ENCODE data around the gene PEX16.
A peak's percentile ranks its signal among the peaks of the same experiment; 100 is the strongest.

PEX16 gene

DNA sequence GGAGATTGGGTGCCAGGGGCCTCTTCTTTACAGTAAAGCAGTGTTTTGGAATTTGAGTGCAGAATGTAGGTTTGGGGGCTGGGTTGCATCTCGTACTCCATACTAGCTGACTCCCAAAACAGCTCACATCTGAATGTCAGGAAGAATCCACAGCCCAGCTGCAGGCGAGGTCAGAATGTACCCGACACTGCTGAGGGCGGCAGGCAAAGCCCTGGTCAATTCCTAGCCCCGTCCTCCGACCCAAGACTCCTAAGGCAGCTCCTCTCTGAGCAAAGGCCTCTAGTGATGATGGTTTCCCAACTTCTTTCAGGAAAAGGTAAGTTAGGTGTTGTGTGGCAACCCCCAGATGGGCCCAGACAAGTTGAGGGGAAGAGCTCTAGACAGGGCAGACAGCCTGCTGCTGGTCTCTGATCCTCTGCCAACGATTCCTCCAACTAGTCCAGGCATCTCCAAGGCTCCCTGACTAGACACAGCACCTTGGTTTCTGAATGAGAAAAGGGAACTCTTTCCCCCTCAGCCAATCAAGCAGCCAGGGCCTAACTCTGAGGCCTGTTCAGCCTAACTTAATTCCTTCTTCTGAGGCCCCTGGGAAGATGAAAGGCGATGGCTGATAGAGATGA lies 13.4 kb upstream of the PEX16 start:
- DNase-seq: no peak

- peak in 1 of 3 donors; percentile 22 for DNase-seq
Measured at GRCh38 chr11:45930031-45930794, 12.5 kb upstream of the PEX16 start.

DNA sequence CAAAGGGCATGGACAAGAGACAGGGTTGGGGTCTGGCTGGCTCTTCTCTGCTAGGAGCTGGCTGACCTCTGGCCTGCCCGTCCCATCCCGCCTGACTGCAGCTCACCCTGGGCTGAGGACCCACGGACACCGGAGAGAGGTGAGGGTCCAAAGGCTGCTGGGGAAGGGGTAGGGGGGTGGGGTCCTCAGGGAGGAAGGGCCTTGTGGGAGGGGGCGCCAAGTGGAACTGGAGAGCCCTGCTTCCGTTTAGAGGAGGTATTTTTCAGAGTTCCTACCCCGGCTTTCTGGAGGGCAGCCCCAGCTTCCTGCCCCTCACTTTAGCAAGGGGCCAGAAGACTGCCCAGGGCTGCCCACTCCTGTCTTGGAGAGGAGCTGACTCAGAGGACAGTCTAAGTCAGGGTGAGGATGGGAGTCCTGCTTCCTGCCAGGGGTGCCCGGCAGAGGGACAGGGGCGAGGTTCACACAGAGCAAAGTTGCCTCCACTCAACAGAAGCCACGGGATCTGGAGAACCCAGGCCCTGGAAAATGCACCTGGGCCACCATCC lies 11.9 kb upstream of the PEX16 start:
- DNase-seq: no peak

GRCh38 chr11:45928535-45929215 lies 11.0 kb upstream of the PEX16 start:
- no peak for DNase-seq

- no peak for DNase-seq
Measured at GRCh38 chr11:45927684-45928413, 10.2 kb upstream of the PEX16 start.

DNA sequence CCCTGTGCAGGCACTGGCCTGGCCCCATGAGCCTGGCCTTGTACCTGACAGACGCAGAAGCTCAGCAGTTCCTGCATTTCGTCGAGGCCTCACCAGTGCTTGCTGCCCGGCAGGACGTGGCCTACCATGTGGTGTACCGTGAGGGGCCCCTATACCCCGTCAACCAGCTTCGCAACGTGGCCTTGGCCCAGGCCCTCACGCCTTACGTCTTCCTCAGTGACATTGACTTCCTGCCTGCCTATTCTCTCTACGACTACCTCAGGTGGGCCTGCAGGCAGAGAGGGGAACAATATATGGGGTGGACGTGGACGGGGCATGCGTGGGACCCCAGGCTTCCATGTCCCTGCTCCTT lies 9.6 kb upstream of the PEX16 start:
- DNase-seq: no peak

GRCh38 chr11:45926536-45927331 lies 9.1 kb upstream of the PEX16 start:
- no peak for DNase-seq

DNA sequence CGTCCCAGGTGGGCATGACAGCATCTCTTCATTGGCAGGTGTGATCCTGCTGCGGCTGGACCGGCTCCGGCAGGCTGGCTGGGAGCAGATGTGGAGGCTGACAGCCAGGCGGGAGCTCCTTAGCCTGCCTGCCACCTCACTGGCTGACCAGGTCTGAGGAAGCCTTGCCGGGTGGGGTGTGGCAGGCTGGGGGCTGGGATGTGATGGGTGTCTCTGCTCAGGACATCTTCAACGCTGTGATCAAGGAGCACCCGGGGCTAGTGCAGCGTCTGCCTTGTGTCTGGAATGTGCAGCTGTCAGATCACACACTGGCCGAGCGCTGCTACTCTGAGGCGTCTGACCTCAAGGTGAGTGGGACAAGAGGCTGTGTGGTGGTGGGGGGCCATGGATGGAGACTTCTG lies 8.3 kb upstream of the PEX16 start:
- no peak for DNase-seq

DNA sequence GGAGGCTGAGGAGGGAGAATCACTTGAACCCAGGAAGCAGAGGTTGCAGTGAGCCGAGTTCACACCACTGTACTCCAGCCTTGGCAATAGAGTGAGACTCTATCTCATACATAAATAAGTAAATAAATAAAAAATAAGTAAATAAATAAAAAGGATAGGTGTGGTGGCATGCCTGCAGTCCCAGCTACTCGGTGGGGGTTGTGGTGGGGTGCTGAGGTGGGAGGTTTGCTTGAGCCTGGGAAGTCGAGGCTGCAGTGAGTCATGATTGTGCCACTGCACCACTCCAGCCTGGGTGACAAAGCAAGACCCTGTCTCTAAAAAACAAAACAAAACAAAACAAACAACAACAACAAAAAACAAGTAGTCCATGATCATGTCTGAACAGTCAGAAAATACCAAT lies 7.9 kb upstream of the PEX16 start:
- DNase-seq: no peak

GRCh38 chr11:45924927-45925326 lies 7.2 kb upstream of the PEX16 start:
- DNase-seq: no peak

DNA sequence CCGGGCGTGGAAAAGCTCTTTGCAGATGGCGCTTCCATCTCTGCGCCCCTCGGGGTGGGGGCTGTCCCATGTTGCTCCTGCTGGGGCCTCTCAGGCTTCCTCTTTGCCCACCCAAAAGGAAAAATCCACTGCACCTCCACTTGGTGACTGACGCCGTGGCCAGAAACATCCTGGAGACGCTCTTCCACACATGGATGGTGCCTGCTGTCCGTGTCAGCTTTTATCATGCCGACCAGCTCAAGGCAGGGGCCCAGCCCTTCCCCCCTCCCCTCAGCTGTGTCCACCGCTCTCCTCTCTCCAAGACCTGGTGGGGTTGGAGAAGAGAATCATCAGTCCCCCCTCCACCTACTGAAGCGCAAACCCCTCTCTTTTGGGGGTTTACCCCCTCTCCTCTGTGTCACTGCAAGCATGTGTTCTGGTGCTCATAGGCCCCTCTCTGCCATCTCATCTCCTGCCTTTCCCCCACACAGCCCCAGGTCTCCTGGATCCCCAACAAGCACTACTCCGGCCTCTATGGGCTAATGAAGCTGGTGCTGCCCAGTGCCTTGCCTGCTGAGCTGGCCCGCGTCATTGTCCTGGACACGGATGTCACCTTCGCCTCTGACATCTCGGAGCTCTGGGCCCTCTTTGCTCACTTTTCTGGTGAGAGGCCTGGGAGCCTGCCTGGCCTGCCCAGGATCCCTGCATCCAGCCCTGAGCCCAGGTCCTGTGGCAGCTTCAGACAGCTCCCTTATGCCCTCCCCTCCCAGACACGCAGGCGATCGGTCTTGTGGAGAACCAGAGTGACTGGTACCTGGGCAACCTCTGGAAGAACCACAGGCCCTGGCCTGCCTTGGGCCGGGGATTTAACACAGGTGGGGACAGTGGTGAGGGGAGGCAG lies 6.6 kb upstream of the PEX16 start:
- DNase-seq: no peak

GRCh38 chr11:45922425-45923082 lies 4.9 kb upstream of the PEX16 start, which contains the start of gene LARGE2:
Gene LARGE2, plus strand, starts transcription at chr11:45922656. Its CDS starts 227 bp downstream, at chr11:45922883.
- DNase-seq: no peak

- no peak for DNase-seq
Measured at GRCh38 chr11:45921561-45922424, 4.1 kb upstream of the PEX16 start.

GRCh38 chr11:45920531-45921477 lies 3.1 kb upstream of the PEX16 start:
- DNase-seq: no peak

DNA sequence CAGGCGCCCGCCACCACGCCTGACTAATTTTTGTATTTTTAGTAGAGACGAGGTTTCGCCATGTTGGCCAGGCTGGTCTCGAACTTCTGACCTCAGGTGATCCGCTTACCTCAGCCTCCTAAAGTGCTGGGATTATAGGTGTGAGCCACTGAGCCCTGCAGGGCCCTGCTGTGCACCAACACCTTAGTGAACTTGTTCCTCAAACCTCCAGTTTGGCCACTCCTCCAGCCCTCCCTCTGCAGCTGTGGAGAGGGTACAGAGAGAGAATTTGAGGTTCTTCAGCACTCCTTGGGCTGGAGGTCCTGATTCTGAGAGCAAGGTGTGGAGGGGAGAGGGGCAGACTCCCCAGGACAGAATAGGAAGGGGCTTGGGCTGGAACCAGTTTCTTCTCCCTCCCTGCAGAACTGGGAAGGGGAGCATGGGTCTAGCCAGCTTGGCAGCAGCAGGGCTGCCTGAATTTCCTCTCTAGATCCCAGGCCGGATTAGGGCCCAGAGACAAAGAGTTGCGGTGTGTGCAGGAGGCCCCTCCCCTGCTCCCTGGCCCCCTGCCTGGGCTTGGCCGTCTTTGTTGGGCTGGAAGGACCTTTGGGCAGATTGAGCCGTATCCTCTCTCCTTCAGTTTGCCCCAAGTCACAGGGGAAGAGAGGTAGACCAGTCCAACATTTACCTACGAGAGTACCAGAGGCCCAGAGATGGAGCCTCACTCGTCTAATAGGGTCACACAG lies 2.3 kb upstream of the PEX16 start:
- no peak for DNase-seq

GRCh38 chr11:45918962-45919675 lies 1.4 kb upstream of the PEX16 start:
- no peak for DNase-seq
